HepG2 (cell line): Measurements from ENCODE around the gene UBFD1. TPM values are rescaled to one million over a fixed set of nuclear protein-coding genes. Genes with fewer than 3 reads are reported as not detected.
A peak's percentile ranks its signal among the peaks of the same experiment; 100 is the strongest.

ENCODE experiments used
- ADNP ChIP-seq: sonication (generic); formaldehyde crosslinking; IDR thresholded peaks from 2 replicates; pipeline ENCODE4 v1.4.0; 2020; ENCODE audit warnings: missing genetic modification reagents
- BORCS8-MEF2B ChIP-seq: sonication (generic); formaldehyde crosslinking; IDR thresholded peaks from 2 replicates; pipeline ENCODE4 v1.8.0; 2022; ENCODE audit warnings: mild to moderate bottlenecking, missing genetic modification reagents
- CBX2 ChIP-seq, 2 experiments: fragments of 200-600 bp in 1 of 2; sonication (generic); formaldehyde crosslinking in 1 of 2; IDR thresholded peaks; 2 replicates each; pipeline versions ENCODE4 v1.7.0 to v1.8.1; 2018 to 2022; ENCODE audit warnings: low read depth in 2 of 2, low read length in 1 of 2, mild to moderate bottlenecking in 1 of 2, missing genetic modification reagents in 1 of 2
- EP300 ChIP-seq, 3 experiments: sonication (generic) in 1 of 3; formaldehyde crosslinking in 1 of 3; IDR thresholded peaks; 2 replicates each; pipeline versions ENCODE4 v1.5.1 to v1.6.1; 2011 to 2020; ENCODE audit warnings: low read depth in 2 of 3, low read length in 2 of 3, borderline replicate concordance in 1 of 3, improper control_type of control experiment in 1 of 3, mild to moderate bottlenecking in 1 of 3, missing genetic modification reagents in 1 of 3, moderate library complexity in 1 of 3
- FOSL1 ChIP-seq: sonication (generic); formaldehyde crosslinking; IDR thresholded peaks from 2 replicates; pipeline ENCODE4 v1.9.0; 2021; ENCODE audit warnings: missing genetic modification reagents, borderline replicate concordance
- FOXJ3 ChIP-seq: sonication (generic); formaldehyde crosslinking; IDR thresholded peaks from 2 replicates; pipeline ENCODE4 v1.4.0; 2020; ENCODE audit warnings: missing genetic modification reagents, mild to moderate bottlenecking, borderline replicate concordance
- FOXK1 ChIP-seq: sonication (generic); formaldehyde crosslinking; IDR thresholded peaks from 2 replicates; pipeline ENCODE4 v1.4.0; 2020; ENCODE audit warnings: low read depth, missing genetic modification reagents, borderline replicate concordance
- FOXK2 ChIP-seq: fragments of 450-650 bp; IDR thresholded peaks from 2 replicates; pipeline ENCODE4 v1.6.1; 2016
- GZF1 ChIP-seq: sonication (generic); formaldehyde crosslinking; IDR thresholded peaks from 2 replicates; pipeline ENCODE4 v1.5.1; 2020; ENCODE audit warnings: mild to moderate bottlenecking, missing genetic modification reagents
- HOXD1 ChIP-seq: sonication (generic); formaldehyde crosslinking; IDR thresholded peaks from 2 replicates; pipeline ENCODE4 v1.5.0; 2020; ENCODE audit warnings: missing genetic modification reagents
- MYC ChIP-seq: sonication (generic); formaldehyde crosslinking; IDR thresholded peaks from 2 replicates; pipeline ENCODE4 v1.9.0; 2021; ENCODE audit warnings: missing genetic modification reagents, borderline replicate concordance
- RAD21 ChIP-seq: fragments of 450-650 bp; formaldehyde crosslinking; IDR thresholded peaks from 2 replicates; pipeline ENCODE4 v1.5.0; 2020; ENCODE audit warnings: mild to moderate bottlenecking
- RXRA ChIP-seq: sonication (generic); formaldehyde crosslinking; IDR thresholded peaks from 2 replicates; pipeline ENCODE4 v1.5.1; 2020; ENCODE audit warnings: missing genetic modification reagents
- SRSF9 ChIP-seq: fragments of 200-400 bp; formaldehyde crosslinking; IDR thresholded peaks from 2 replicates; pipeline ENCODE4 v1.6.1; 2018; ENCODE audit warnings: borderline replicate concordance, mild to moderate bottlenecking, low read depth, low read length; ENCODE audit not compliant: insufficient read depth, poor library complexity, severe bottlenecking
- STAT5B ChIP-seq: sonication (generic); formaldehyde crosslinking; IDR thresholded peaks from 2 replicates; pipeline ENCODE4 v1.4.0; 2020; ENCODE audit warnings: missing genetic modification reagents
- TBL1XR1 ChIP-seq: fragments of 150-350 bp; IDR thresholded peaks from 2 replicates; pipeline ENCODE4 v1.6.1; 2014; ENCODE audit warnings: borderline replicate concordance, low read length; ENCODE audit not compliant: partially characterized antibody
- ZNF329 ChIP-seq: sonication (generic); formaldehyde crosslinking; IDR thresholded peaks from 2 replicates; pipeline ENCODE4 v1.9.0; 2021; ENCODE audit warnings: low read depth, mild to moderate bottlenecking, missing genetic modification reagents
- ZNF468 ChIP-seq: sonication (generic); formaldehyde crosslinking; IDR thresholded peaks from 2 replicates; pipeline ENCODE4 v1.8.0; 2022; ENCODE audit warnings: mild to moderate bottlenecking, moderate library complexity, missing genetic modification reagents
- ZNF563 ChIP-seq: sonication (generic); formaldehyde crosslinking; IDR thresholded peaks from 2 replicates; pipeline ENCODE4 v1.8.0; 2022; ENCODE audit warnings: mild to moderate bottlenecking, moderate library complexity, missing genetic modification reagents
- polyA plus RNA-seq, 8 experiments: library from polyadenylated mRNA; depleted of rRNA in 3 of 8; stranded (reverse) in 7 of 8; unstranded in 1 of 8; fragments of >200 nt; fragmentation: Illumina TruSeq in 4 of 8; extraction: Trizol in 4 of 8; gene quantifications; 2 replicates each; pipeline versions ENCODE4 v1.2.1 to v1.2.3, GENCODE V29; 2011 to 2016; ENCODE audit warnings: low read depth in 4 of 8, missing spikeins in 1 of 8, mixed read lengths in 1 of 8; ENCODE audit not compliant: insufficient read depth in 1 of 8
- total RNA-seq, 5 experiments: library from RNA; depleted of rRNA; stranded (reverse); fragments of >200 nt; fragmentation: Illumina TruSeq; extraction: Trizol; gene quantifications; 2 replicates each; pipeline ENCODE4 v1.2.3, GENCODE V29; 2016; ENCODE audit warnings: low read depth in 1 of 5
- TF ChIP-seq, protein P1 (sequence below): sonication (generic); formaldehyde crosslinking; IDR thresholded peaks from 2 replicates; pipeline ENCODE4 v1.5.1; 2020; ENCODE audit warnings: missing genetic modification reagents, mild to moderate bottlenecking, borderline replicate concordance
- TF ChIP-seq, protein P2 (sequence below): sonication (generic); formaldehyde crosslinking; IDR thresholded peaks from 2 replicates; pipeline ENCODE4 v1.5.0; 2020; ENCODE audit warnings: missing genetic modification reagents
- TF ChIP-seq, protein P3 (sequence below): sonication (generic); formaldehyde crosslinking; IDR thresholded peaks from 2 replicates; pipeline ENCODE4 v1.8.0; 2023; ENCODE audit warnings: mild to moderate bottlenecking, missing genetic modification reagents
- TF ChIP-seq, protein P4 (sequence below): sonication (generic); formaldehyde crosslinking; IDR thresholded peaks from 2 replicates; pipeline ENCODE4 v1.8.0; 2022; ENCODE audit warnings: mild to moderate bottlenecking, missing genetic modification reagents; ENCODE audit not compliant: insufficient replicate concordance

UBFD1 gene
- total and polyA plus RNA-seq, 2 of the 13 experiments (the other 11 are each of a cell fraction or from before 2014, with no cell fraction given), result 100 to 111 TPM

DNA sequence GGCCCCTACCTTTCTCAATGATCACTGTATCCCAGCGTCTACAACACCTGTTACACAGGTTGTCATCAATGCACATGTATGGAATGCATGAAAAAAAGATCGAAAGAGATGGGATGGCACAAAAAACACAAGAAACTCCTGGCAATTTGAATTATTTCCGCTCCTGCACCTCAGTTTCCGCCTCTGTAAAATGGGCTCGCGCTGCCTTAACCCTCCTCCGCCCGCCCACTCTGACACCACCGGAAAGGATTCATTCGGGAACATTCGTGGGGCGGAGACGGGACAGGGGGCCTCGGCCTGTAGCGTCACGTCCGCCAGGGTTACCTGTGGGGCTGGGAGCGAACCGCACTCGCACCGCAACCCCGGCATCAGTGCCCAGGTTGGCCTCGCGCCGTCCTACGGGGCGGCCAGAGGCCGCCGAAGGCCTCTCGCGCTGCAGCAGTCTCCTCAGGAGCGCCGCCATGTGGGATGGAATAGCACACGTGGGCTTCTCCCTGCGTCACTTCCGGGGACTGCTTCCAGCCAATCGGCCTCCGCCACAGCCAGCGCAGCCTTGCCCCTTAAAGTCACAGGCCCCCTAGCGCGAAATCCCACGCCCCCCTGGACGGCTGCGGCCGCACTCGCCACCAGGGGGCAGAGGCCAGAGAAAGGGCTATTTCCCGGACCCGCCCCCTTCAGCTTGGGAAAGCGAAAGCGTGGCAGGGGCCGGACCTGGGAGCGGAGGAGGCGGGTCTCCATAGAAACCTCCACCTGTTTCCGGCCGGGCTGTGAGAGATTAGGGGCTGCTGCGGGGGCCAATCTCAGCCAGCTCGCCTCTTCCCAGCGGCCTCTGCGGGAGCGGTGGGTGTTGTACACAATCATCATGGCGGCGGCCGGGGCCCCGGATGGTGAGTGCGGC, at the start of gene UBFD1, which contains the start of gene EARS2 (continued):
- TF ChIP-seq ZNF563 (CRISPR knock-in tag) (peak; percentile 37; the same call in 1 of the 2 replicates), TBL1XR1 (peak; percentile 71), FOXK1 (peak; percentile 94), MYC (CRISPR knock-in tag) (peak; percentile 100), HOXD1 (CRISPR knock-in tag) (peak; percentile 97), FOSL1 (CRISPR knock-in tag) (peak; percentile 68), ZNF329 (CRISPR knock-in tag) (no peak), GZF1 (no peak; the same call in 1 of the 2 replicates), EP300 (IDR thresholded peaks at IDR 0.05; ENCODE audit: low read depth in 2 of 2, low read length in 2 of 2) (peak in 1 of 2 experiments; percentile 70; a peak in 3 of 4 replicates), EP300 (CRISPR knock-in tag; IDR thresholded peaks at IDR 0.05; ENCODE audit: borderline replicate concordance) (peak; percentile 51; the same call in 1 of the 2 replicates), ADNP (CRISPR knock-in tag) (peak; percentile 100), RAD21 (CRISPR knock-in tag) (peak; percentile 76), STAT5B (CRISPR knock-in tag) (0 out of 2 replicates have a peak, but pooled peaks have one; percentile 41), FOXJ3 (CRISPR knock-in tag) (peak; percentile 80), FOXK2 (peak; percentile 81), SRSF9 (no peak), BORCS8-MEF2B (CRISPR knock-in tag) (no peak; the same call in none of the 2 replicates), CBX2 (IDR thresholded peaks at IDR 0.05; ENCODE audit: low read depth, low read length) (no peak), CBX2 (CRISPR knock-in tag; IDR thresholded peaks at IDR 0.05; ENCODE audit: low read depth) (no peak), RXRA (CRISPR knock-in tag) (peak; percentile 69; the same call in 1 of the 2 replicates), ZNF468 (CRISPR knock-in tag) (no peak)
- TF ChIP-seq, protein P1, sequence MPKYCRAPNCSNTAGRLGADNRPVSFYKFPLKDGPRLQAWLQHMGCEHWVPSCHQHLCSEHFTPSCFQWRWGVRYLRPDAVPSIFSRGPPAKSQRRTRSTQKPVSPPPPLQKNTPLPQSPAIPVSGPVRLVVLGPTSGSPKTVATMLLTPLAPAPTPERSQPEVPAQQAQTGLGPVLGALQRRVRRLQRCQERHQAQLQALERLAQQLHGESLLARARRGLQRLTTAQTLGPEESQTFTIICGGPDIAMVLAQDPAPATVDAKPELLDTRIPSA (CRISPR knock-in tag), result no peak
- TF ChIP-seq, protein P2, sequence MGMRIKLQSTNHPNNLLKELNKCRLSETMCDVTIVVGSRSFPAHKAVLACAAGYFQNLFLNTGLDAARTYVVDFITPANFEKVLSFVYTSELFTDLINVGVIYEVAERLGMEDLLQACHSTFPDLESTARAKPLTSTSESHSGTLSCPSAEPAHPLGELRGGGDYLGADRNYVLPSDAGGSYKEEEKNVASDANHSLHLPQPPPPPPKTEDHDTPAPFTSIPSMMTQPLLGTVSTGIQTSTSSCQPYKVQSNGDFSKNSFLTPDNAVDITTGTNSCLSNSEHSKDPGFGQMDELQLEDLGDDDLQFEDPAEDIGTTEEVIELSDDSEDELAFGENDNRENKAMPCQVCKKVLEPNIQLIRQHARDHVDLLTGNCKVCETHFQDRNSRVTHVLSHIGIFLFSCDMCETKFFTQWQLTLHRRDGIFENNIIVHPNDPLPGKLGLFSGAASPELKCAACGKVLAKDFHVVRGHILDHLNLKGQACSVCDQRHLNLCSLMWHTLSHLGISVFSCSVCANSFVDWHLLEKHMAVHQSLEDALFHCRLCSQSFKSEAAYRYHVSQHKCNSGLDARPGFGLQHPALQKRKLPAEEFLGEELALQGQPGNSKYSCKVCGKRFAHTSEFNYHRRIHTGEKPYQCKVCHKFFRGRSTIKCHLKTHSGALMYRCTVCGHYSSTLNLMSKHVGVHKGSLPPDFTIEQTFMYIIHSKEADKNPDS (CRISPR knock-in tag), result peak; percentile 64
- TF ChIP-seq, protein P3, sequence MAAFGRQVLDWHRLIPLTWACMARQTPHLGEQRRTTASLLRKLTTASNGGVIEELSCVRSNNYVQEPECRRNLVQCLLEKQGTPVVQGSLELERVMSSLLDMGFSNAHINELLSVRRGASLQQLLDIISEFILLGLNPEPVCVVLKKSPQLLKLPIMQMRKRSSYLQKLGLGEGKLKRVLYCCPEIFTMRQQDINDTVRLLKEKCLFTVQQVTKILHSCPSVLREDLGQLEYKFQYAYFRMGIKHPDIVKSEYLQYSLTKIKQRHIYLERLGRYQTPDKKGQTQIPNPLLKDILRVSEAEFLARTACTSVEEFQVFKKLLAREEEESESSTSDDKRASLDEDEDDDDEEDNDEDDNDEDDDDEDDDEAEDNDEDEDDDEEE, result no peak
- TF ChIP-seq, protein P4, sequence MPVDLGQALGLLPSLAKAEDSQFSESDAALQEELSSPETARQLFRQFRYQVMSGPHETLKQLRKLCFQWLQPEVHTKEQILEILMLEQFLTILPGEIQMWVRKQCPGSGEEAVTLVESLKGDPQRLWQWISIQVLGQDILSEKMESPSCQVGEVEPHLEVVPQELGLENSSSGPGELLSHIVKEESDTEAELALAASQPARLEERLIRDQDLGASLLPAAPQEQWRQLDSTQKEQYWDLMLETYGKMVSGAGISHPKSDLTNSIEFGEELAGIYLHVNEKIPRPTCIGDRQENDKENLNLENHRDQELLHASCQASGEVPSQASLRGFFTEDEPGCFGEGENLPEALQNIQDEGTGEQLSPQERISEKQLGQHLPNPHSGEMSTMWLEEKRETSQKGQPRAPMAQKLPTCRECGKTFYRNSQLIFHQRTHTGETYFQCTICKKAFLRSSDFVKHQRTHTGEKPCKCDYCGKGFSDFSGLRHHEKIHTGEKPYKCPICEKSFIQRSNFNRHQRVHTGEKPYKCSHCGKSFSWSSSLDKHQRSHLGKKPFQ (CRISPR knock-in tag), result peak; percentile 92
